GM21367 (cell line): ENCODE data around the gene FADS3.
A peak's percentile ranks its signal among the peaks of the same experiment; 100 is the strongest.

Experiments used
- ATAC-seq: cut with Tn5 transposase; IDR thresholded peaks from one replicate; pipeline ENCODE4 v1.9.1; 2021; ENCODE audit not compliant: unreplicated experiment

Gene FADS3

GRCh38 chr11:61839742-61840141 is 51.6 kb downstream of the FADS3 start:
- ATAC-seq = no peak

- ATAC-seq = no peak
Measured at GRCh38 chr11:61838921-61839320, 52.4 kb downstream of the FADS3 start.

- no peak for ATAC-seq
Measured at GRCh38 chr11:61838501-61838900, 52.8 kb downstream of the FADS3 start.

GRCh38 chr11:61837411-61838005 is 53.8 kb downstream of the FADS3 start:
- ATAC-seq = no peak

- no peak for ATAC-seq
Measured at GRCh38 chr11:61836193-61836592, 55.2 kb downstream of the FADS3 start.

GRCh38 chr11:61834278-61835048 is 56.9 kb downstream of the FADS3 start:
- peak; percentile 72 for ATAC-seq

- no peak for ATAC-seq
Measured at GRCh38 chr11:61833926-61834277, 57.4 kb downstream of the FADS3 start.

- no peak for ATAC-seq
Measured at GRCh38 chr11:61833471-61833870, 57.9 kb downstream of the FADS3 start.

- ATAC-seq = no peak
Measured at GRCh38 chr11:61832754-61833153, 58.6 kb downstream of the FADS3 start.

- ATAC-seq = no peak
Measured at GRCh38 chr11:61832207-61832606, 59.1 kb downstream of the FADS3 start.

GRCh38 chr11:61830237-61831105 is 60.9 kb downstream of the FADS3 start:
- ATAC-seq = no peak

- no peak for ATAC-seq
Measured at GRCh38 chr11:61829806-61830205, 61.5 kb downstream of the FADS3 start.

GRCh38 chr11:61828629-61829407 is 62.5 kb downstream of the FADS3 start:
- ATAC-seq = no peak

- no peak for ATAC-seq
Measured at GRCh38 chr11:61828379-61828628, 63.0 kb downstream of the FADS3 start.

- ATAC-seq = peak; percentile 48
Measured at GRCh38 chr11:61827571-61828378, 63.6 kb downstream of the FADS3 start, which contains the start of gene FADS2. TSS of gene FADS2 (plus strand) at chr11:61828300. CDS start at chr11:61828391, 91 bp downstream.

GRCh38 chr11:61826930-61827570 is 64.3 kb downstream of the FADS3 start:
- ATAC-seq = no peak
